Stimulated activated CD4-positive, alpha-beta T cell treated with anti-CD3 and anti-CD28 coated beads, Interleukin-12 subunit alpha, Interleukin-12 subunit beta, amount 100 ng/mL, for 48 hours (primary cell): ENCODE data around the gene TRIP13.
"Not testable (repeated sequence)": the region's sequence is repeated elsewhere in the genome, so short reads cannot be mapped to it uniquely, and the experiment has no call there.

ENCODE experiments used
- DNase-seq, 3 donors: peaks; one replicate each; pipeline ENCODE4 v3.0.0-alpha.2; 2020; ENCODE audit warnings: low read depth in 2 of 3, low spot score in 1 of 3

TRIP13 gene

DNA sequence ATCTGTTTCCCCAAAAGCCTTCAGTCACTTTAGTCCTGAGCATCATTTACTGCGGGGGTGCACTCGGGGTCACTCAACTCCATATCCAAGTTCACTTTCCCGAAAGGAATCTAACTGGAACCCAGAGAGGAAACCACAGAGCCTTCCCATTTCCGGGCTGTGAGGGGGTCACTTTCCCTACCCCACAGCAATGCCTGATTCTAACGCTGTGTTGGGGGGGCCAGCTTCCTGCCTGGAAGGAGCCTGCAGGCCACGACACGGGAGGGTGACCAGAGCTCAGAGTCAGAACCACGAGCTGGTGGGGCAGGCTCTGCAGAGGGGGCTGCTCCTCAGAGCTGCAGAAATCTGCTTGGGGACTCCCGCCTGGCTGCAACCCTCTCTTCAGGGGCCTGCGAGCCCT, 20.4 kb upstream of the TRIP13 start:
- DNase-seq, result no peak

DNA sequence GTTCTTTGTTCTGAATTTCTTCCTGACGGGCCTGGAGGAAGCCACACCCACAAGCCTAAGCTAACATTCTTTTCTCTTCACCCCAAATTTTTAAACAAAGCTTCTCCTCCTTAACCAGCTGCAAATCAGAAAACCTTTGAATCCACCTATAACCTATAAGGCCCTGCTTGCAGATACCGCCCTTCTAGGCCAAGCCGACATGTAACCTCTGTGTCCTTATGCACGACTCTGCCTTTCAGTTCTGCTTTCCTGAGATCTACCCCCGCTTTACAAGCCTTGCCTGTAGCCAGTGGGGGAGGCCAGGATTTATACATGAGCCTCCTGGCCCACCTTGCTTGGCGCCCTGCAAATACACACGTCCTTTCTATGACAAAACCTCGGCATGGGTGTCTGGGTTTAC, 19.4 kb upstream of the TRIP13 start:
- DNase-seq, result no peak

DNA sequence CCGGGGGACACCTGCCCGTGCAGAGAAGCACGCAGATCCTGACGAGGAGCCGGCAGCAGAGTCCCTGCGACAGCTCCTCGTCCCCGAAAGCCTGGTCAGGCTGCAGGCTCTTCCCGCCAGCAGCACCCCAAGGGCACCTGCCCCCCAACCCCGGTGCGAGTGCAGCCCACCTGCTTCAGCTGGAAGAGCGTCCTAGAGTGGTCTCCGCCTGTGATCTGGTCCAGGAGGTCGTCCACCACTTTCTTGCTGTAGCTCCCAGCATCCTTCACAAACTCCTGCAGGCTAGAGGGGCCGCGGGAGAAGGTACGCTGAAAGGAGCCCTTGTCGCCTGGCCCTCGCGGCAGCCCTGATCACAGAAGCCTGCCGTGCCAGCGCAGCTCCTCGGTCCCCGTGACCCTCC, 16.8 kb upstream of the TRIP13 start:
- no peak for DNase-seq

GRCh38 chr5:876398-877365, 16.0 kb upstream of the TRIP13 start:
- DNase-seq, result no peak

- no peak for DNase-seq
These were observed 14.6 kb upstream of the TRIP13 start for GRCh38 chr5:878125-878524.

- not testable (repeated sequence) for DNase-seq
These were observed 14.0 kb upstream of the TRIP13 start for GRCh38 chr5:878677-879076.

DNA sequence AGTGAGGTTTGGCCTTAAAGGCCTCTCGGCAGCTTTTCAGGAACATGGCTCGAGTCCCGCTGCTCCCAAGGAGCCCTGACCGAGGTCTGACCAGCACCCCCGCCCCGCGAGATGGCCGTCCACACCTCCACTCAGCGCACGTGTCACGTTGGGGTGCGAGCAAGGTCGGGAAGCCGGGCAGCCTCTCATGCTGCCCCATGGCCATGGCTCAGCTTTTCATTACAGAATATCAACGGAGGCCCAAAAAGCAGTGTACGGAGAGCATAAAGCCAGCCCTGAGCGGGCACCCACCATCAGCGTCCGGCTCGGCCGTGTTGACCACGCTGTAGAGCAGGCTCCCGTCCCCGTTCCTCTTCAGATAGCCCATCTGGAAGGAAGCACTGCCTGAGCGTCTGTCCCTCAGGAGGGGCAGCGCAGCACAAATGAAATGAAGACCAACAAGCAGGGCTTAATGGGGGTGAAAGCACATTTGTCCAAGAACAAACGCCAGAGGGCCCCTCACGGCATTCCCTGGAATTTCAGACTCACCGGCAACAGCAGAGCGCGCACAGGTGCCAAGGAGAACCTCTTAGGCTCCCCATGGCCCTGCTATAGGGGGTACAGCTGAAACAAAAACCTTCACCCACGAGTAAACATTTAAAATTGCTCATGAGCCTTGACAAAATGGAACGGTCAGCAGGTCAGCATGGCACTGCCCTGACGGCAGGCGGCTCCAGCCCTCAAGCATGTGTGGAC, 11.7 kb upstream of the TRIP13 start:
- DNase-seq, result no peak

GRCh38 chr5:881551-881935, 11.1 kb upstream of the TRIP13 start:
- no peak for DNase-seq

DNA sequence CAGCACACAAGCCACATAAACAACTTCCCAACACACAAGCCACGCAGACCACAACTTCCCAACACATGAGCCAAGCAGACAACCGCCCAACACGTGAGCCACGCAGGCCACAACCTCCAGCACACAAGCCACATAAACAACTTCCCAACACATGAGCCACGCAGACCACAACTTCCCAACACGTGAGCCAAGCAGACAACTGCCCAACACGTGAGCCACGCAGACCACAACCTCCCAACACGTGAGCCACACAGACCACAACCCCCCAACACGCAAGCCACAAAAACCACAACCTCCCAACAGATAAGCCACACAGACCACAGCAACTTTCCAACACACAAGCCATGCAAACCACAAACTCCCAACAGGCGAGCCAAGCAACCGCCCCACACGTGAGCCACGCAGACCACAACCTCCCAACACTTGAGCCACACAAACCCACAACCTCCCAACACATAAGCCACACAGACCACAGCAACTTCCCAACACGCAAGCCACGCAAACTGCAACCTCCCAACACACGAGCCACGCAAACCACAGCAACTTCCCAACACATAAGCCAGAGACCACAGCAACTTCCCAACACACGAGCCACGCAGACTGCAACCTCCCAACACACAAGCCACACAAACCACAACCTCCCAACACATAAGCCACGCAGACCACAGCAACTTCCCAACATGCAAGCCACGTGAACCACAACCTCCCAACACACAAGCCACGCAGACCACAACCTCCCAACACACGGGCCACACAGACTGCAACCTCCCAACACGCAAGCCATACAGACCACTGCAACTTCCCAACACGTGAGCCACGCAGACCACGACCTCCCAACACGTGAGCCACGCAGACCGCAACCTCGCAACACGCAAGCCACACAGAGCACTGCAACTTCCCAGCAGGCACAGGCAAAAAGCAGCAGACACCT, 10.2 kb upstream of the TRIP13 start:
- no peak for DNase-seq

DNA sequence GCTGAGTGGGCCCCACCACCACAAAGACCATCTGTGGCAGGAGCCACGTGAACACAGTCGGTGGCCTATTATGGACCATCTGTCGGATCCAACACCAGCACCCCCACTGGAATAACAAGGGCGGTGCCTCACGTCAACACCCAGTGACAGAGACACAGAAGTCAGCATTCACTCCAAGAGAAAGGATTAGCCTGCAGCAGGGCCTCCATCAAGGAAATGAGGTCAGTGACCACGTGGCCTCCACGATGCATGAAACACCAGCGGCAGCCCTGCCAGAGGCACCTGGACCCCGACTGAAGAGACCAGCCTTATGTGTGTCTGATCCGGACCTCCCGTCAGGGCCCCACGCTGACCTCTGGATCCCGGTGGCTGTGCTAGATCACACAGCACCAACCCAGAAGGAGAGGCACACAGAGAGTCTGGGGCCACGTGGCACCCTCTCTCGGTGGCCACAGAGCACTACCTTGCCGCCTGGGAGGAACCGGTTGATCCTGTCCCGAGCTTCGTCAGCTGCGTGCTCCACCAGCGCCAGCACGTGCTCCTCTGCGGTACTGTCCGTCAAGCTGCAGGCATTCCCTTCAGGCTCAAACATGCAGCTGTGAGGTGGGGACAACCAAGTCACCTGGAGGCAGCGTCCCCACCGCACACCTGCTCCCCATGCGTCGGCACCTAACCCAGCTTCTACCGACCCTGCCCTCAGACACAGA, 9.1 kb upstream of the TRIP13 start:
- no peak for DNase-seq

DNA sequence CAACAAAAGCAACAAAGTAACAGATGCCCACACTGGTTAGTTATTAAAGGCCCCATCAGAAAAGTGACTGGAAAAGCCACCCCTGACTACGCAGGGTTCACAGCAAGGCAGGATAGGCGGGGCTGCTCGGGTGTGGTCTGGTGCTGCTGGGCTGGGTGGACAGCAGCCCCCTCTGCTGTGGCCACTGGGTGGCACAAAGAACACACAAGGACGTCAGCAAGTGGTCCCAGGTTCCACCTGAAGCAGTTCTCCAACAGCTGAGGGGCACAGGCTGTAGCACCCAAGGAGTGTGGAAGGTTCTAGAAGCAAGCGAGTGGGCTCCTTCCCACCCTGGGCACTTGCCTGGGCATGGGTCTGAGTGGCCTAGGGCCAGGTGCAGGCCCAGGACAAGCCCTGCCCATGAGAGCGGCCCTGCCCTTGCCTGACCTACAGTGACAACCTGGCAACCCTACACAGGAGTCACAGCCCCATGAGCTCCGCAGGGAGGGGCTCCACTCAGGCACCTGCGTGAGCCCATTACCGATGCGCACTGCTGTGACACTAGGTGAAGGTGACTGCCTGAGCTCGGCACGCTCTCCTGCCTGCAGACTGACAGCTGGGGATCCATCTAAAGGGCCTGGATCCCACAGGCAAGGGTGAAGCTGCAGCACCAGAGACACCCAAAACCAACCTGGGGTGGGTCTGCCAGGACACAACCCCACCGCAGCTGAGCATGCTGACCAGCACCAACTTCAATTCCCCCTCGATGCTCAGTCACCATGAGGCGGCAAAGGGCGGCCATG, 8.1 kb upstream of the TRIP13 start:
- no peak for DNase-seq

DNA sequence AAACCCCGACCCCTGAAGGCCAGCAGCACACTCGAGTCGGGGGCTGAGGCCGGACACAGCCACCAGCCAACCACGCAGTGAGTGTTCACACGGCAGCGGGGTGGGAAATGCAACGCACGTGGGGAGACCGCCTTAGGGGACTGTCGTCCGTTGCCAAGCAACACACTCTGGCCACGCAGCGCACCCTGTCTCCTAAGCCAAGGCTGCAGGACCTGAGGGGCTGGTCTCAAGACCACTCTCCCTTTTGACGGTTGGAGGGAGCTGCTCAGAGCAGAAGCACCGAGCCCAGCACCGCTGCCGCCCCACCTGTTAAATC, 7.6 kb upstream of the TRIP13 start:
- no peak for DNase-seq

DNA sequence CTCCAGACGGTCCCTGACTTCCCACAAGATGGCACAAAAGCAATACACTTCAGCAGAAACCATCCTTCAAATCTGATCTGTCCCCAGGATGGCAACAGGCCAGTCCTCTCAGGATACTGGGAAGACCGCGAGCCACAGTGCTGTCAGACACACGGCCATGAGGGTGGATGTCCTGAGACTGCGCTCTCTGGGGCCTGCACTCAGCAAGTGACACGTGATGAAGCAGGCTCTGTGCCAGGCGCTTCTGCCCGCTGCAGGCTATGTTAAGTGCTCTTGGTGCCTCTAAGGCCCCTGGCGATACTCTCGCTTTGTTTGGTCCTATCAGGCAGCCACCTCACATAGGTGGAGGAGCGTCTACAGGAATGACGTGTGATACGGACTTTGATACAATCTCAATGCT, 7.2 kb upstream of the TRIP13 start:
- DNase-seq, result no peak

GRCh38 chr5:886036-886435, 6.6 kb upstream of the TRIP13 start:
- DNase-seq, result no peak

DNA sequence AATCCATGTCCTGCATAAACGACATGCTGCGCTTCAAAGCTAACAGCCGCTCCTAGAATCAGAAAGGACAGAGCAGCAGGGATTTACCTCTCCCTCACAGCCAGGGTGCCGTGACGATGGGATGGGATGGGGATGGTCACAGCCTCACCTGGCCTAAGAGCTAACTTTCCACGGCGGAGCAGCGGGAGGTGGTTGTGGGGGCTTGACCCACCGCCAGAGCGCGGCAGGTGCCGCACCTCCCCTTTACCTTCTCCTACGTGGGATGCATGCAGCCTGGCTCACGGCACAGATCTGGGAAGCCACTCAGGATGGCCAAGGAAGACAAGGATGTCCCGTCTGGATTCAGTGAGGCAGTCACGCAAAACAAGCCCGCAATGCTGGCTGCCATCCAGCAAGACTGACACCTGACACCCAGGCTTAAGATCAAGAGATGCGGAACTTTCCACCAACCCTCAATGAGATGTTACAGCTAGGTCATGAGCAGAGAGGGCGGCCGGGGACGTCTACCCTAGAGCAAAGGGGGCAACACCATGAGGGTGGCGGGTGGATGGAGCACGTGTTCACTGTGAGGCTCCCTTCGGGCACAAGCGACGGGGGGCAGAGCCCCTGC, 5.9 kb upstream of the TRIP13 start:
- DNase-seq, result no peak

DNA sequence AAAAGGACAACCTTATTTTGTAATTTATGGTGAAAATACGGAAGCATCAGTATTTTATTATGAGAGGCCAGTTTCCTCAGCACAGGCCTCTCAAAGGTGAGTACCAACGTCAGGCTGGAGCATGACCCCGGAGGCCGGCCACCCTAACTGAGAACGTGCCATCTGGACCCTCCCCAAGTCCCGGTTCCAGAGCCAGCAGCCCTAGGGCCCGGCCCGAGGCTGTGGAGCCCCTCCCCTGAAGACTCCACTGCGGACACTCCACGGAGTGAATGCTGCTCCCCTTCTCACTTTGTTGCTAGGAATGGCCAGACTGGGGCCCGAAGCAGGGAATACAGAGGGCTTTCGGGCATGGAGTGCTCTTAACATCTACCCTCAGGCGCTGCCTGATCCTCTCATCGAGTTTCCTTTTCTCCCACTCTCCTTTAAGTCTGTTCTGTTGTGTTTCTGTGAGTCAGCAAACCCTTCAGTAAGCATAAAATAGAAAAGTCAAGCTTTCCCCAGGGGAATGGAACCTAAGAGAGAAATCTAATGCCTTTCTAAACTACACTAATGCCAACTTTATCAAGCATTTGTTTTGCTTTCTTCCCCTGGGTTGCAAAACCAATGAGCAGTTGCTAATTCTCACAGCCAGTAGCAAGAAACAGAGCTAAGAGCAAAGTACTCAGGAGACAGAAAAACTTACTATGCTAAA, 4.6 kb upstream of the TRIP13 start:
- DNase-seq, result no peak

DNA sequence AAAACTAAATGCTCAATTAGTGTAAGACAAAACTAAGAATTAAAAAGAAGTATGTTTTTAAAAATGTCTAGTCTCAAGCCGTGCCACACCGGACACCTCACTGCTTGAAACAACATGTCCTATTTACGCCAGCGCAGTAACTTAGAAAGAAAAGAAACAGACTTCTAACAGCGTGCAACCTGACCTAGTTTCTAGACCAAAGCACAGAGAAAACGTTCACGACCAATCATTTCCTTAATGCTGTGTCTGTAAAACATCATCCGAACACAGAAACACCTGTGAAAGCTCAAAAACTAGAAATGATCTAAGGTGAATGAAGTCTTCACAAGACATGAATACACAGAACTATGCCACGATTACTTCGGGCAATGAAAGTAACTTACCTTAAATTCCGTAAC, 4.0 kb upstream of the TRIP13 start:
- no peak for DNase-seq

- no peak for DNase-seq
These were observed 3.5 kb upstream of the TRIP13 start for GRCh38 chr5:889075-889710.
